AG09309 (cell line): Measurements from ENCODE around the gene WDR44.
"Not testable (repeated sequence)": the region's sequence is repeated elsewhere in the genome, so short reads cannot be mapped to it uniquely, and the experiment has no call there.

Source experiments
- DNase-seq: peaks from one replicate; pipeline ENCODE4 v3.0.0-alpha.2; 2010; ENCODE audit warnings: low read depth
- H3K4me3 ChIP-seq: 2 replicates; pipeline ENCODE4 v1.5.1; 2011; ENCODE audit warnings: mild to moderate bottlenecking, low read depth, low read length, moderate library complexity; ENCODE audit not compliant: control insufficient read depth
- CTCF ChIP-seq: IDR thresholded peaks from 2 replicates; pipeline ENCODE4 v1.5.1; 2011; ENCODE audit warnings: mild to moderate bottlenecking, low read depth, low read length, inconsistent platforms; ENCODE audit not compliant: insufficient read depth, control insufficient read depth; ENCODE audit errors: missing control alignments

The WDR44 gene

DNA sequence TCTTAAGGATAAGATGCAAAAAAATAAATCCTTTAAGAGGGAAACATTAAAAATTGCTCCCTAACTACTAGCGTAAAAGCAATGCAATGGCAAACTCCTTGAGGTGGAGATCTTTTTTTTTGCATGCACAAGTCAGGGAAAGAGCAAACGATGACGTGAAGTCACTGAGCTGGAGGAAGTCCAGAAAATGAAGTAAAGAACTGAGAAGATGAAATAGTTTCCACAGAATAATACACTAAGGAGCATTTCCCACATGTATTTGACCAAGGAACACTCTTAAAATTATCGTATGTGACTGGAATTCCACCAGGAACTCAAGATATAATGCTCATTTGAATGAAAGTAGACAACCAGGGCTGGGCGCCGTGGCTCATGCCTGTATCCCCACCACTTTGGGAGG, 128.7 kb downstream of the WDR44 start:
- TF ChIP-seq CTCF: no peak

DNA sequence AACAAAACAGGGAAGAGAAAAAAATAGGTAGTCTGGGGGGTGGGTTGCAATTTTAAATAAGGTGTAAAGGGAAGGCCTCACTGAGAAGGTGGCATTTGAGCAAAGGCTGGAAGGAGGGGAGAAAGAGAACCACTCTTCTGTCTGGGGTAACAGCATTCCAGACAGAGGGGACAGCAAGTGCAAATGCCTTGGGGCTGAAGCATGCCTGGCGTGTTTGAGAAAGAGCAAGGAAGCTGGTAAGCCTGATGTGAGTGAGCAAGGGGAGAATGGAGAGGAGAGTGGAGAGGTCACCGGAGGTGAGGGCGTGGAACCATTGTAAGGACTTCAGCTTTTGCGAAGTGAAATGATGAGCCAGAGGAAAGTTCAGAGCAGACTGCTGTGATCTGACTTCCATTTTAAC, 130.0 kb downstream of the WDR44 start:
- no peak for TF ChIP-seq CTCF
- no peak overlapping the region for H3K4me3 ChIP-seq
- no peak for DNase-seq

More for the DNA sequence above, 128.7 kb downstream of the WDR44 start:
- no peak for DNase-seq
- H3K4me3 ChIP-seq: no peak overlapping the region

GRCh38 chrX:118480172-118480571, 134.3 kb downstream of the WDR44 start:
- H3K4me3 ChIP-seq: no peak overlapping the region
- DNase-seq: no peak
- no peak for TF ChIP-seq CTCF

DNA sequence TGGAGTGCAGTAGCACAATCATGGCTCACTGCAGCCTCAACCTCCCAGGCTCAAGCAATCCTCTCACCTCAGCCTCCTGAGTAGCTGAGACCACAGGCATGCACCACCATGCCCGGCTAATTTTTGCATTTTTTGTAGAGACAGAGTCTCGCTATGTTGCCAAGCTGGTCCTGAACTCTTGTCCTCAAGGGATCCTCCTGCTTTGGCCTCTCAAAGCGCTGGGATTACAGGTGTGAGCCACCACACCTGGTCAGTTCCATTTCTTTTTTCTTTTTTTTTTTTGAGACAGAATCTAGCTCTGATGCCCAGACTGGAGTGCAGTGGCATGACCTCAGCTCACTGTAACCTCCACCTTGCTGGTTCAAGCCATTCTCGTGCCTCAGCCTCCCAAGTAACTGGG, 136.5 kb downstream of the WDR44 start:
- H3K4me3 ChIP-seq, DNase-seq: not testable (repeated sequence)

DNA sequence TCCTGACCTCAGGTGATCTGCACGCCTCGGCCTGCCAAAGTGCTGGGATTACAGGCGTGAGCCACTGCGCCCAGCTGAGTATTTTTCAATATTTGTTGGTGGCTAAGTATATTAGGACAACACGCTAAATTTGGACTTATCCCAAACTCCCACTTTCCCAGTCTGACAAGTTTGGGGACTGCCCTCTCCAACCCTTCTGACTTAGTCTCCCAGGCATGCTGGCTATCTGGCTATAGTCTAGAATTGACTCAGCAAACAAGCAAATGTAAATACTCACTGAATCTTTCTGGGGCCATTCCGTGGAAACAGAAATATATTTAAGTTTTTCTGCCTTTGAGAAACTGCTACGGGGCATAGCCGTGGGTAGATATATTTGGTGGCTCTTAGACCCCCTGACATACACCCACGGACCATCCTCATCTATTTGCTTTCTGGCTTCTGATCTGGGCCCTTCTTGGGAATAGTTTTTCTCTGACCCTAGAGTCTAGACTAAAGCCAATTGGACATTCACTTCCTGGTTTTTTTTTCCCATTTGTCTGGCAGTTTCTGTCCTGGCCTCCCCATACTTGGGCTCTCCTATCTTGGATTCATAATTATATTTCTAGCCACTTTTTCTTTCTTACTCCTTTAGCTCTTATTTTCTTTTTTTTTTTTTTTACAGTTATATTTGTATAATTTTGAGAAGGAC, 138.5 kb downstream of the WDR44 start:
- TF ChIP-seq CTCF: no peak
- H3K4me3 ChIP-seq: no peak overlapping the region
- DNase-seq: no peak

- not testable (repeated sequence) for H3K4me3 ChIP-seq, DNase-seq
These were observed 140.8 kb downstream of the WDR44 start for GRCh38 chrX:118486693-118487092.

DNA sequence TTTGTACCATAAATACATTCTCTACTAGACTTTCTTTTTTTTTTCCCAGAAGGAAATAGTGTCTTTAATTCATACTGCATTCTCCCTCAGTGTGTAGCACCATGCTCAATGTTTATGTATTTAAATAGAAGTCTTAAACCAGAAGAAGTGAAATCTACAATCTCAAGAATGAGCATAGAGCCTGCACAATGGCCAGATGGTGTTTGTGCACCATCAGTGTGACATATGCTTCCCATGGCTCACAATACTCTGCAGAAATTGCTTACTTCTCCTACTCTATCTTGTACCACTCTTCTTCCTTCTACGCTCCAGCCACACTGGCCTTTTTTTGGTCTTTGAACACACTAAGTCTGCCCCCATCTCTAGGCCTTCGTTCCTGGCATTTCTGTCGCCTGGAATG, 147.1 kb downstream of the WDR44 start:
- no peak overlapping the region for H3K4me3 ChIP-seq
- TF ChIP-seq CTCF: no peak
- no peak for DNase-seq

GRCh38 chrX:118493653-118494297, 147.9 kb downstream of the WDR44 start:
- TF ChIP-seq CTCF: no peak
- no peak for DNase-seq
- no peak overlapping the region for H3K4me3 ChIP-seq
